SIG-M5 (cell line): ENCODE measurements around the gene ACTL6B.

Experiments
- DNase-seq: peaks from one replicate; lab custom pipeline; 2025; lab: John Stamatoyannopoulos, UW

The ACTL6B gene

DNA sequence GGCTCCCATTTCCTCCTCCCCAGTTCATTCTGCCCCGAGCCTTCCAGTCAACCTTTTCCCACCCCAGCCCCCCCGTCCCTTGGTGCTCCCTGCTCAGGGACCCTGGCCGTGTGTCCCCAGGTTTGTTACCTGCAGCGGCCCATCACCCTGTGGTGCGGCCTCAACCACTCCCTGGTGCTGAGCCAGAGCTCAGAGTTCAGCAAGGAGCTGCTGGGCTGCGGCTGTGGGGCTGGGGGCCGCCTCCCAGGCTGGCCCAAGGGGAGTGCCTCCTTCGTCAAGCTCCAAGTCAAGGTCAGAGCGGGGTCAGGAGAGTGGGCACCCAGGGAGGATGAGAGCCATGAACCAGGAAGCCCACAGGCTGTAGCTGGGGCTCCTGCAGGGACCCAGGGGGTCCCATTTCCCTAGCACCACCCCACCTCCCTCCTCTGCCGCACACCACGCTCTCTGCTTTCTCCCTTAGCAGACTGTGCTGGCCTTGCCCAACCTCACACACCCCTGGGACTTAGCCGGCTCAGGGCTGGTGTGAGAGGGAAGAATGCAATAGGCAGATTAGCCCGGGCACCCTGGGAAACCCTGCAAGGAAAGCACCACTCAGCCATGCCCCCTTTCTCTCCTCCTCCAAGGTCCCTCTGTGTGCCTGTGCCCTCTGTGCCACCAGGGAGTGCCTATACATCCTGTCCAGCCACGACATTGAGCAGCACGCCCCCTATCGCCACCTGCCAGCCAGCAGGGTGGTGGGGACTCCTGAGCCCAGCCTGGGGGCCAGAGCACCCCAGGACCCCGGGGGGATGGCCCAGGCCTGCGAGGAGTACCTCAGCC lies 56.1 kb downstream of the ACTL6B start:
- no peak for DNase-seq

- no peak for DNase-seq
Observed at GRCh38 chr7:100598425-100598824, 57.8 kb downstream of the ACTL6B start.

GRCh38 chr7:100595188-100595587 lies 61.1 kb downstream of the ACTL6B start:
- DNase-seq, result no peak
